Osteocyte (in vitro differentiated cells): Measurements from ENCODE around the gene C11orf42. TPM values are rescaled to one million over a fixed set of nuclear protein-coding genes. Genes with fewer than 3 reads are reported as not detected.

Experiments
- DNase-seq: peaks from one replicate; pipeline ENCODE4 v3.0.0; 2021; ENCODE audit warnings: mixed read lengths; ENCODE audit not compliant: unreplicated experiment; ENCODE audit errors: extremely low spot score
- H3K27ac Mint-ChIP-seq: one replicate; pipeline ENCODE4 v1.8.0; 2021; ENCODE audit warnings: mild to moderate bottlenecking, mixed read lengths; ENCODE audit not compliant: unreplicated experiment
- H3K27me3 Mint-ChIP-seq: one replicate; pipeline ENCODE4 v1.8.0; 2021; ENCODE audit warnings: mixed read lengths; ENCODE audit not compliant: unreplicated experiment
- H3K36me3 Mint-ChIP-seq: one replicate; pipeline ENCODE4 v1.8.0; 2021; ENCODE audit warnings: mixed read lengths; ENCODE audit not compliant: unreplicated experiment
- H3K4me1 Mint-ChIP-seq: one replicate; pipeline ENCODE4 v1.8.0; 2021; ENCODE audit warnings: mixed read lengths; ENCODE audit not compliant: unreplicated experiment
- H3K4me3 Mint-ChIP-seq: one replicate; pipeline ENCODE4 v1.8.0; 2021; ENCODE audit warnings: mild to moderate bottlenecking, moderate library complexity, mixed read lengths; ENCODE audit not compliant: unreplicated experiment
- H3K9me3 Mint-ChIP-seq: one replicate; pipeline ENCODE4 v1.8.0; 2021; ENCODE audit warnings: mixed read lengths; ENCODE audit not compliant: unreplicated experiment
- CTCF ChIP-seq: fragments of 200-600 bp; sonication (generic); IDR thresholded peaks from 2 replicates; pipeline ENCODE4 v1.5.0; 2021; ENCODE audit warnings: antibody characterized with exemption, mild to moderate bottlenecking, moderate library complexity
- total RNA-seq: library from RNA; stranded (reverse); gene quantifications from 2 replicates; pipeline ENCODE4 v1.2.1, GENCODE V29; 2021

C11orf42 gene
- total RNA-seq, 1 donor from 2014 or later = not detected

- Mint-ChIP-seq H3K27me3 (no peaks in the 10 kb centered on the region), H3K4me1 (no peaks in the 10 kb centered on the region), H3K36me3 (peaks cover 14% of the 10 kb centered on the region), H3K4me3 (no peak overlapping the region), H3K27ac (no peak overlapping the region), H3K9me3 (no peaks in the 10 kb centered on the region)
- no peak for TF ChIP-seq CTCF
- no peak for DNase-seq
Measured at GRCh38 chr11:6209801-6210200, 4.4 kb downstream of the C11orf42 start.

GRCh38 chr11:6210274-6210955 is 5.1 kb downstream of the C11orf42 start:
- Mint-ChIP-seq H3K27me3 (no peaks in the 10 kb centered on the region), H3K36me3 (peaks cover 16% of the 10 kb centered on the region), H3K4me1 (no peaks in the 10 kb centered on the region), H3K27ac (no peak overlapping the region), H3K4me3 (no peak overlapping the region), H3K9me3 (no peaks in the 10 kb centered on the region)
- no peak for TF ChIP-seq CTCF
- DNase-seq = no peak

- no peak for DNase-seq
- H3K4me3 Mint-ChIP-seq = no peak overlapping the region
- H3K4me1 Mint-ChIP-seq = peaks cover 5% of the 10 kb centered on the region
- TF ChIP-seq CTCF = no peak
- H3K9me3 Mint-ChIP-seq = no peaks in the 10 kb centered on the region
- no peak overlapping the region for H3K27ac Mint-ChIP-seq
- no peaks in the 10 kb centered on the region for H3K27me3 Mint-ChIP-seq
- H3K36me3 Mint-ChIP-seq = peaks cover 30% of the 10 kb centered on the region
Measured at GRCh38 chr11:6214530-6214929, 9.2 kb downstream of the C11orf42 start.

- DNase-seq = peak; percentile 6
- Mint-ChIP-seq H3K4me3 (no peak overlapping the region), H3K27me3 (no peaks in the 10 kb centered on the region), H3K4me1 (peaks cover 9% of the 10 kb centered on the region), H3K36me3 (peaks cover 28% of the 10 kb centered on the region), H3K9me3 (no peaks in the 10 kb centered on the region), H3K27ac (no peak overlapping the region)
- TF ChIP-seq CTCF = no peak
Measured at GRCh38 chr11:6216501-6216900, 11.1 kb downstream of the C11orf42 start.

GRCh38 chr11:6217722-6218121 is 12.4 kb downstream of the C11orf42 start:
- H3K4me1 Mint-ChIP-seq = peaks cover 9% of the 10 kb centered on the region
- no peak for TF ChIP-seq CTCF
- H3K27me3 Mint-ChIP-seq = no peaks in the 10 kb centered on the region
- H3K9me3 Mint-ChIP-seq = no peaks in the 10 kb centered on the region
- no peak overlapping the region for H3K4me3 Mint-ChIP-seq
- H3K27ac Mint-ChIP-seq = no peak overlapping the region
- peak; percentile 83 for DNase-seq
- H3K36me3 Mint-ChIP-seq = peaks cover 36% of the 10 kb centered on the region
